Right lobe of liver (tissue), 4 donors: ENCODE measurements around the gene SCIN.

Experiments used
- CTCF ChIP-seq, 4 donors: fragments of 200-600 bp in 3 of 4; fragments of 450-650 bp in 1 of 4; IDR thresholded peaks; one replicate each; pipeline versions ENCODE4 v1.5.1 to v1.8.0; 2016 to 2022; ENCODE audit warnings: antibody characterized with exemption in 4 of 4, mild to moderate bottlenecking in 2 of 4
- POLR2A ChIP-seq: fragments of 450-650 bp; IDR thresholded peaks from one replicate; pipeline ENCODE4 v1.6.1; 2017; ENCODE audit warnings: antibody characterized with exemption, mild to moderate bottlenecking
- donor health status: DM: no; HTN: no; CAD: no.
- donor health status: DM: no; HTN: no; CAD: no.
- donor health status: DM: no; HTN: yes; CAD: no.

DNA sequence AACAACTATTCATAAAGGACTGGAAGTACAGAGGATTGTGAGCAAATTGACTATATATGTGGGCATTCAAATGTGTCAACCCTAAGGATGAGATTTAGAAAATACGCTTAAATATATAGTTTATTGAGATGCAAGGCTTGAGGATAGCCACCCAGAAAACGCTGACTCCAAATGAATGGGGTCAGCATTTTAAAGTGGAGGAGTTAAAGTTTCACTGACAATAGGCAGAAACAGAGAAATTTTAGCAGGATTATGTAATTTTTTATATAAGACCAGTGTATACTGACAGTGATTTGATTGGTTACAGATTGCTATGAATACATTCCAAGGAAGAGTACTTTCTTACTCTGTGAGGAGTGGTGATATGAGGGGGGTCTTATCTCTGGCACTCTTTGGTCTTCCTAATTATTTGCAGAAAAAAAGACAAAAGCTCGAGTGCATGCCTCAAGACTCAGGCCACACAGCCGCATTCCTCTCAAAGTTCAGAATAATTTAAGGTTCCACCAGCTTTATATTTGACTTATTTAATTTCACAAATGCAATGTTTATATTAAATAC is 78.3 kb downstream of the SCIN start:
- TF ChIP-seq CTCF (IDR thresholded peaks at IDR 0.05) (no peak), POLR2A (no peak)
